Measurements from ENCODE around the gene SPSB4. TPM values are rescaled to one million over a fixed set of nuclear protein-coding genes. Genes with fewer than 3 reads are reported as not detected.
"Not testable (repeated sequence)": the region's sequence is repeated elsewhere in the genome, so short reads cannot be mapped to it uniquely, and the experiment has no call there.

The SPSB4 gene
- total RNA-seq, 1 experiment from 2014 or later, result 2.3 TPM

- DNase-seq (ENCODE audit: low read depth), result no peak
Observed at GRCh38 chr3:141114816-141115460, 63.8 kb downstream of the SPSB4 start.

GRCh38 chr3:141115789-141116541, 64.8 kb downstream of the SPSB4 start:
- DNase-seq (ENCODE audit: low read depth), result no peak

DNA sequence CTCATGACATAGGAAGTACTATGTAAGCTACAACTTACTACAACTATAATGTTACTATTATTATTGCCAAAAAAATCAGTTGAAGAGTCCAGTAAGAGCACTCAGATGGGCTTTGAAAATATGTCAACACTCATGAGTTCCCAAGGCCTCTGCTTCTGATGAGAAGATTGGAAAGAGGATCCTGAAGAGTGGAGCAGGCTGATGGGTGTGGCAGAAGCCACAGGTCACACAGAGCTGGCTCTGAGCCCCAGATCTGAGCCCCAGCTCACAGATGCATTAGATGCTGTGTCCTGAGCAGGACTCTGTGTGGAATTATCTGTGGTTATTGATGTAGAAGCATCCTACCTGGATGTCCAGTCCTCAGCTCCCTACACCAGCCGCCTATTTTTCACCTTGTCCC, 65.6 kb downstream of the SPSB4 start:
- no peak for DNase-seq (ENCODE audit: low read depth)

GRCh38 chr3:141117982-141118381, 66.8 kb downstream of the SPSB4 start:
- DNase-seq (ENCODE audit: low read depth), result not testable (repeated sequence)

DNA sequence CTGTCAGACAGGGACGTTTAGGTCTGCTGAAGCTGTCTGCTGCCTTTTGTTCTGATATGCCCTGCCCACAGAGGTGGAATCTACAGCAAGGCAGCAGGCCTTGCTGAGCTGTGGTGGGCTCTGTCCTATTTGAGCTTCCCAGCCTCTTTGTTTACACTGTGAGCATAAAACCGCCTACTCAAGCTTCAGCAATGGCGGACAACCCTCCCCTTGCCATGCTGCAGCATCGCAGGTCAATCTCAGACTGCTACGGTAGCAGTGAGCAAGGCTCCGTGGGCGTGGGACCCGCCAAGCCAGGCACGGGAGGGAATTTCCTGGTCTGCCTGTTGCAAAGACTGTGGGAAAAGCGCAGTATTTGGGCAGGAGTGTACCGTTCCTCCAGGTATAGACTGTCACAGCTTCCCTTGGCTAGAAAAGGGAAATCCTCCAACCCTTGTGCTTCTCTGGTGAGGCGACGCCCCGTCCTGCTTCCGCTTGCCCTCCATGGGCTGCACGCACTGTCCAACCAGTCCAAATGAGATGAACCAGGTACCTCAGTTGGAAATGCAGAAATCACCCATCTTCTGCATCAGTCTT, 71.4 kb downstream of the SPSB4 start:
- no peak for DNase-seq (ENCODE audit: low read depth)

DNA sequence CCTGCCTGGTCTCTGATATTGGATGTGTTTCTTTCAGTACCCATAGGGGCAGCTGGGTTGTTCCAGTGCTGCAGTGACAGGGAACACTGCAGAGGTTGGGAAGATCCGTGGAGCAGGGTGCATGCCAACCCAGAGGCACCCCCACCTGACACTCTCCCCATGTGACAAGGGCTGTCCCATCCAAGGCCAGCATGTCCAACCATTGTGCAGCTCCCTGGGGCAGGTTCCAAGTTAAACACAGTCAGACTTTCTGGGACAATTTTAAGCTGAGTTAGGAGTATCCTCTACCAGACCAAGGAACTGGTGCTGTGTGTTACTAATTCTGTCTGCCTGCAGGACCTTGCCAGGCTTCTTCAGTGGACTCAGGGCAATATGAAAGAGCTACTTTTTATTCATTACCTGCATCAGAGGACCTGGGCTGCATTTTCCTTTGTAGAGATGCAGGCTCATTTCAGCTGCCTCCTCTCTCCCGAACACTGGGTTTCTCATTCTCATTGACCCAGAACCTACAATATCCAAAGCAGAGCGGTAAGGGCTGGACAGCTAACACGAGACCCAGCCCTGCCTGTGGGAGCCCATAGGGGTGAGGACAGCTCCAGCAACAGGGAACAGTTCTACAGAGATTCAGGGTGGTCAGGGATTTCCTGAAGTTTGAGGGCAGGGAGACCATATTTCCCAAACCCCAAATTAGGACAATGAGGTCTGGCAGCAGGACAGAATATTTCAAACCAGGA, 72.7 kb downstream of the SPSB4 start:
- DNase-seq (ENCODE audit: low read depth), result no peak

- DNase-seq (ENCODE audit: low read depth), result no peak
Observed at GRCh38 chr3:141124715-141125114, 73.6 kb downstream of the SPSB4 start.

- no peak for DNase-seq (ENCODE audit: low read depth)
Observed at GRCh38 chr3:141125351-141125750, 74.2 kb downstream of the SPSB4 start.

DNA sequence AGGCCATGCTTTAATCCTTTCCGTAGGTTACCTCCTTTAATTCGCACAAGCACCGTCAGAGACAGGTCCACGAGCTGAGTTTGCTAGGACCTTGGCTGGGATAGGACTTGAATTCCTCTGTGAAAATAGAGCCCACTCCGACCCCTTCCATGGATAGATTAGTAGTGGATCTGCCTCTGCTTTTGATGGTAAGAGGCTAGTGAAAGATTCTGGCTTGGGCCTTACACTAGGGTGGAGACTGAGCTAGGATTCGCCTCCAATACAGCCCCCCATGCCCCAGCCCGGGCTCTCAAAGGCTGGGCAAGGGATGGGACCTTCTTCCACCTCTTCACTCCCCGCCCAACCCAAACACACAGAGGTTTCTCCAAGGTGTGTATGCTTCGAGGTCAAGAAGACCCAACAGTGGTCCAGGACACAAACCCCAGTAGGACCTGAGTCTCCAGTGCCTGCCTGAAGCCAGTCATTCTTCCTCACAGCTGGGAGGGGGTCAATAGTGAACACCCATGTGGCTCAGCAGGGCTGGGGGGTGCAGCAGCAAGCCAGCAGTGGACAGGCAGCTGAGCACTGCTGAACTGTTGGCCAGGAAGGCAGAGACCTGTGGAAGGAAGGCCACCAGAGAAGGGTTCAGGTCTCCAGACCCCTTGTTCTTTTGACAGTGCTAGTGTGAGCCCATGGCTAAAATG, 75.7 kb downstream of the SPSB4 start:
- DNase-seq (ENCODE audit: low read depth), result no peak

- DNase-seq (ENCODE audit: low read depth), result no peak
Observed at GRCh38 chr3:141127344-141128125, 76.4 kb downstream of the SPSB4 start.

DNA sequence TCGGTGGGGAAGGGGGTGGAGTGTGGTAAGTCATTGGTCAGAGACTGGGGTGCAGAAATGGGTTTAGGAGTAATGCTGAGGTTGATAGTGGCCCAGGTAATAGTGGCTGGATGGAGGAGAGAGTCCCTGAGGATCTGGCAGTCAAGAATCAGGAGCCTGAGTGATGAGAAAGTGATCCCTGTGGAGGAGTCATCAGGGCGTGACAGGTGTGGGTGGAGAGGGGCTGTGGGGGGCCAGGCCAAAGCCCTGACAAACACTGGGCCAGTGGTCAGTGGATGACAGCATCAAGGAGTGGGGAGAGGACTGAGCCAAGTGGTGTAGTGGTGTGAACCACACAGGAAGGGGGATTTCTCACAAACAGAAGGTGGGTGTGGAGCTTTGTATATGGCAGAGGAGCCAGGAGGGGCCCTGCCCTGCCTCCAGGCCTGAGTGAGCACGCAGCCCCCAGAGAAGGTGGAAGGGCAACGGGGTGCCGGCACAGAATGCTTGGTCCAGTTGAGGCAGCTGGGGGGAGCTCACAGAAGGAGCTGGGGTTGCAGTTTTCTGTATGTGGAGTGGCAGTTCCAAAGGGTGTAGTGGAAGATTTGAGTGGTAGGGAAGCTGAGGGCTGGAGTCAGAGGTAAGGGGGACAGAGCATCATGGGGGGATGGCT, 77.1 kb downstream of the SPSB4 start:
- no peak for DNase-seq (ENCODE audit: low read depth)

GRCh38 chr3:141129049-141129448, 77.9 kb downstream of the SPSB4 start:
- no peak for DNase-seq (ENCODE audit: low read depth)

GRCh38 chr3:141129541-141130011, 78.4 kb downstream of the SPSB4 start:
- no peak for DNase-seq (ENCODE audit: low read depth)

- DNase-seq (ENCODE audit: low read depth), result no peak
Observed at GRCh38 chr3:141143517-141143916, 92.4 kb downstream of the SPSB4 start.

DNA sequence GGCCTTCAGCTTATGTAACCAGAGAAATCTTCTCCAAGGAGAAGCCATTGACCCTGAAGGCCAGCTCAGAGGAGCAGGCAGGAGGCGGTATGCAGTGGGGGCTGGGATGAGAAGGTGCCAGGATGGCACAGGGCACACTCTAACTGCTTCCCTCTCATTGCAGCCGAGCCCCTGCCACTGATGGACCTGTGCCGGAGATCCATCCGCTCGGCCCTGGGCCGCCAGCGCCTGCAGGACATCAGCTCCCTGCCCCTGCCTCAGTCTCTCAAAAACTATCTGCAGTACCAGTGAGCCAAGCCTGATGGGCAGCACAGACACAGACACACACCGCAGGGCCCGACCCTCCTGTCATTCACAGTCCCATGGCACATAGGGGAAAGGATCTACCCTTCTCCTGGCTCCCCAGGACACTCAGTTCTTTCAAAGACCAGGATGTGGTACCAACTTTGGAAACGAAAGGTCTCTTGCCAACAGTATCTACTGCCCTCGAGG, 95.9 kb downstream of the SPSB4 start:
- DNase-seq (ENCODE audit: low read depth), result no peak

- peak; percentile 31 for DNase-seq (ENCODE audit: low read depth)
Observed at GRCh38 chr3:141147657-141148056, 96.5 kb downstream of the SPSB4 start.

GRCh38 chr3:141148169-141148568, 97.0 kb downstream of the SPSB4 start:
- DNase-seq (ENCODE audit: low read depth), result no peak

DNA sequence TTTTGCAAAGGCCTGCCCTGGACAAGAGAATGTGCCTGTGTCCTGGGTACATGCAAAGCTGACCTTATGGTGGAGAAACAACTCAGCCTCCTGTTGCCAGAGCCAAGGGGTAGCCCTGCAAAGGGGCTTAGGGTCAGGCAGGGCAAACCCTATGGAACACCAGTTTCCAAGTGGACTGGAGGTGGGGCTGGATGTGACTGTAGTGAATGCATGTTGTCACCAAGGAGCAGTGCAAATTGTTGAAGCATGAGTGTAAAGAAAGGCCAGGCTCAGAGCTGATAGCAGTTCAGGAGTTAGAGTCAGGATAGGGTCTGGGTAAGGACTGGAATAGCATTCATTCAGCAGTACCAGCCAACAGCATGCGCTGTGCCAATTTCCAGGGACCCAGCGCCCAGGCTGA, 97.6 kb downstream of the SPSB4 start:
- no peak for DNase-seq (ENCODE audit: low read depth)

DNA sequence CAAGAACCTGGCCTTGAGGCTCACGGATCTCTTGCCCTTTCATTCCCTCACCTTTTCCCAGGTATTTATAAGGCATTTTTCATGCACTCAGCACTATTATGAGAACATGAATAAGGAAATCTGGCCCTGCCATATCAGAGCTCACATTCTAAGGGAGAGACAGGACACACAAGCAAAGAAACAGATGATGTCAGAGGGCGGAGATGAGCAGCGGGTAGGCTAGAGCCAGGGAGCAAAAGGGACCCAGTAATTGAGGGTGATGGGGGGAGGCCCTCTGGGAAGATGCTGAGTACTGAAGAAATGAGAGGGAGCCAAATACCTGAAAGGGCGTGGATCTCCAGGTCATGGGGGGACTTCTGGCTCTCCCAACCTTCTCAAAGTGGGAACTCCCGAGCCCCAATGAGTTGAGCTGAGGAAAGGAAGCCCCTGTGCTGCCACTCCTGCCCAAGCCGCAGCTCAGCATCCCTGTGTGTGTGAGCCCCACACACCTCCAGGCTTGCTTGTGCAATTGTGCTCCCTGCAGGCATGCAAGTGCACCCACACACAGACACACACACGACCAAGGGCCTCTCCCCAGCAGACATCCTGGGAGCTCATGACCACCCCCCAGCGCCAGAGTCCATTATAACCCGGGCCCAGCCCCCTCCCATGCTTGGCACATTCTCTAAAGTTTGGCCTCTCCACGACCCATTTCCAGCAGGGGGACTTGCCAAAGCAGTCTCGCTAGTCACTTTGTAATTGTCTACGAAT, 99.1 kb downstream of the SPSB4 start:
- no peak for DNase-seq (ENCODE audit: low read depth)

Data from Daoy (cell line).